ENCODE measurements around the gene LRRC7.

LRRC7 gene

GRCh38 chr1:69649383-69649990 lies 81.8 kb downstream of the LRRC7 start:
- CTCF ChIA-PET = no interaction called here
- no peak overlapping the region for H3K27ac ChIP-seq
- no peak for TF ChIP-seq CTCF (conservative IDR thresholded peaks at IDR 0.05; ENCODE audit: low read depth)
- POLR2A ChIA-PET (ENCODE audit: low non-redundant PET) = no interaction called here
- no peak for DNase-seq (ENCODE audit: low spot score)

- DNase-seq (ENCODE audit: low spot score) = no peak
- POLR2A ChIA-PET (ENCODE audit: low non-redundant PET) = no interaction called here
- CTCF ChIA-PET = interaction anchor here (0.7 kb wide), 1 partner anchor 59 kb away, joined by 3 read pairs; no protein-coding TSS in a partner anchor
Measured at GRCh38 chr1:69650779-69651178, 83.1 kb downstream of the LRRC7 start.

GRCh38 chr1:69651656-69652055 lies 83.9 kb downstream of the LRRC7 start:
- no peak for DNase-seq (ENCODE audit: low spot score)
- POLR2A ChIA-PET (ENCODE audit: low non-redundant PET) = no interaction called here
- no peak for TF ChIP-seq CTCF (conservative IDR thresholded peaks at IDR 0.05; ENCODE audit: low read depth)
- no peak overlapping the region for H3K27ac ChIP-seq
- CTCF ChIA-PET = no interaction called here

More at GRCh38 chr1:69650779-69651178, 83.1 kb downstream of the LRRC7 start:
- TF ChIP-seq CTCF (conservative IDR thresholded peaks at IDR 0.05; ENCODE audit: low read depth) = no peak
- no peak overlapping the region for H3K27ac ChIP-seq

GRCh38 chr1:69657971-69658370 lies 90.2 kb downstream of the LRRC7 start:
- ChIA-PET CTCF (no interaction called here), POLR2A (ENCODE audit: low non-redundant PET) (no interaction called here)
- H3K27ac ChIP-seq = no peak overlapping the region
- TF ChIP-seq CTCF (conservative IDR thresholded peaks at IDR 0.05; ENCODE audit: low read depth) = no peak
- no peak for DNase-seq (ENCODE audit: low spot score)

GRCh38 chr1:69661686-69662085 lies 94.0 kb downstream of the LRRC7 start:
- POLR2A ChIA-PET (ENCODE audit: low non-redundant PET) = no interaction called here
- no peak for TF ChIP-seq CTCF (conservative IDR thresholded peaks at IDR 0.05; ENCODE audit: low read depth)
- no peak for DNase-seq (ENCODE audit: low spot score)
- CTCF ChIA-PET = no interaction called here
- H3K27ac ChIP-seq = no peak overlapping the region

- no peak overlapping the region for H3K27ac ChIP-seq
- TF ChIP-seq CTCF (conservative IDR thresholded peaks at IDR 0.05; ENCODE audit: low read depth) = no peak
- DNase-seq (ENCODE audit: low spot score) = no peak
- CTCF ChIA-PET = no interaction called here
- POLR2A ChIA-PET (ENCODE audit: low non-redundant PET) = no interaction called here
Measured at GRCh38 chr1:69662321-69662720, 94.6 kb downstream of the LRRC7 start.
